OCI-LY3 (cell line): Measurements from ENCODE around the gene MPPED1.

Experiments used
- H2AFZ ChIP-seq: fragments of 200-600, 300-600 bp; shearing (Covaris generic); 2 replicates; pipeline ENCODE4 v1.6.0; 2014; ENCODE audit warnings: antibody characterized with exemption, low read depth, low read length
- H3K27ac ChIP-seq: fragments of 200-600, 300-600 bp; sonication (generic); 2 replicates; pipeline ENCODE4 v1.5.1; 2014; ENCODE audit warnings: mild to moderate bottlenecking, low read length, moderate library complexity, mixed read lengths
- H3K27me3 ChIP-seq: fragments of 200-600, 300-600 bp; sonication (generic); 2 replicates; pipeline ENCODE4 v1.6.1; 2014; ENCODE audit warnings: low read depth, low read length, mixed read lengths
- H3K36me3 ChIP-seq: fragments of 200-600, 300-600 bp; sonication (generic); replicated peaks from 2 replicates; pipeline ENCODE3; 2014; ENCODE audit warnings: low read depth, low read length, mixed read lengths
- H3K4me1 ChIP-seq: fragments of 300-600, 200-600 bp; sonication (generic); 2 replicates; pipeline ENCODE4 v1.6.1; 2014; ENCODE audit warnings: low read length, mixed read lengths
- H3K4me2 ChIP-seq: fragments of 200-600, 300-600 bp; sonication (generic); 2 replicates; pipeline ENCODE4 v1.6.1; 2014; ENCODE audit warnings: low read length, mixed read lengths
- H3K4me3 ChIP-seq: fragments of 300-600, 200-600 bp; sonication (generic); 2 replicates; pipeline ENCODE4 v1.5.1; 2014; ENCODE audit warnings: antibody characterized with exemption, mild to moderate bottlenecking, low read length, moderate library complexity
- H3K79me2 ChIP-seq: fragments of 300-600, 200-600 bp; shearing (Covaris generic); 2 replicates; pipeline ENCODE4 v1.6.1; 2014; ENCODE audit warnings: mild to moderate bottlenecking, low read length, mixed read lengths
- H3K9ac ChIP-seq: fragments of 300-600, 200-600 bp; shearing (Covaris generic); 2 replicates; pipeline ENCODE4 v1.6.0; 2014; ENCODE audit warnings: mild to moderate bottlenecking, low read length, moderate library complexity
- H3K9me3 ChIP-seq: fragments of 200-600, 300-600 bp; shearing (Covaris generic); 2 replicates; pipeline ENCODE4 v1.6.1; 2014; ENCODE audit warnings: low read length, mixed read lengths; ENCODE audit not compliant: insufficient read depth
- H4K20me1 ChIP-seq: fragments of 200-600, 300-600 bp; sonication (generic); 2 replicates; pipeline ENCODE4 v1.6.1; 2016; ENCODE audit warnings: low read length, mixed read lengths; ENCODE audit not compliant: insufficient read depth
- CTCF ChIP-seq: fragments of 200-600, 300-600 bp; sonication (generic); IDR thresholded peaks from 2 replicates; pipeline ENCODE4 v1.5.1; 2014; ENCODE audit warnings: antibody characterized with exemption, low read length, low read depth
- EZH2phosphoT487 ChIP-seq: fragments of 200-600 bp; shearing (Covaris generic); IDR thresholded peaks from 2 replicates; pipeline ENCODE4 v1.6.1; 2018; ENCODE audit warnings: antibody characterized with exemption, mixed run types, low read depth

The MPPED1 gene

GRCh38 chr22:43470941-43471585 is 59.2 kb downstream of the MPPED1 start:
- no peaks in the 10 kb centered on the region for H3K9me3 ChIP-seq
- no peak overlapping the region for H3K4me3 ChIP-seq
- no peak overlapping the region for H3K9ac ChIP-seq
- H3K4me1 ChIP-seq = no peaks in the 10 kb centered on the region
- no peak overlapping the region for H2AFZ ChIP-seq
- H3K79me2 ChIP-seq = no peaks in the 10 kb centered on the region
- H3K27me3 ChIP-seq = peaks cover 27% of the 10 kb centered on the region
- TF ChIP-seq CTCF = no peak
- TF ChIP-seq EZH2phosphoT487 = no peak
- H3K27ac ChIP-seq = no peak overlapping the region
- H3K4me2 ChIP-seq = no peak overlapping the region
- H4K20me1 ChIP-seq = peaks cover 6% of the 10 kb centered on the region; the same call in 1 of the 2 replicates
- no peaks in the 10 kb centered on the region for H3K36me3 ChIP-seq

- Histone ChIP-seq H3K4me3 (no peak overlapping the region), H4K20me1 (peaks cover 6% of the 10 kb centered on the region; the same call in 1 of the 2 replicates), H3K27ac (no peak overlapping the region), H3K4me1 (no peaks in the 10 kb centered on the region), H3K9me3 (no peaks in the 10 kb centered on the region), H3K9ac (no peak overlapping the region), H3K79me2 (no peaks in the 10 kb centered on the region), H3K4me2 (no peak overlapping the region), H3K27me3 (peaks cover 20% of the 10 kb centered on the region; the same call in 1 of the 2 replicates), H3K36me3 (no peaks in the 10 kb centered on the region), H2AFZ (no peak overlapping the region)
- TF ChIP-seq EZH2phosphoT487 (no peak), CTCF (no peak)
Observed at GRCh38 chr22:43471606-43472135, 59.9 kb downstream of the MPPED1 start.

GRCh38 chr22:43473031-43473430 is 61.2 kb downstream of the MPPED1 start:
- Histone ChIP-seq H3K4me3 (no peak overlapping the region), H4K20me1 (peaks cover 6% of the 10 kb centered on the region; the same call in 1 of the 2 replicates)
- TF ChIP-seq CTCF (no peak), EZH2phosphoT487 (no peak)

GRCh38 chr22:43473441-43473840 is 61.6 kb downstream of the MPPED1 start:
- Histone ChIP-seq H3K4me3 (no peak overlapping the region), H4K20me1 (peaks cover 6% of the 10 kb centered on the region; the same call in 1 of the 2 replicates), H3K27me3 (peaks cover 5% of the 10 kb centered on the region; the same call in 1 of the 2 replicates)

More at GRCh38 chr22:43473031-43473430, 61.2 kb downstream of the MPPED1 start:
- Histone ChIP-seq H3K4me2 (no peak overlapping the region), H3K4me1 (no peaks in the 10 kb centered on the region), H3K36me3 (no peaks in the 10 kb centered on the region), H3K9ac (no peak overlapping the region), H3K79me2 (no peaks in the 10 kb centered on the region), H3K27ac (no peak overlapping the region), H3K27me3 (peaks cover 7% of the 10 kb centered on the region; the same call in 1 of the 2 replicates), H3K9me3 (no peaks in the 10 kb centered on the region), H2AFZ (no peak overlapping the region)

More at GRCh38 chr22:43473441-43473840, 61.6 kb downstream of the MPPED1 start:
- Histone ChIP-seq H3K4me1 (no peaks in the 10 kb centered on the region), H3K36me3 (no peaks in the 10 kb centered on the region), H3K79me2 (no peaks in the 10 kb centered on the region), H3K4me2 (no peak overlapping the region), H2AFZ (no peak overlapping the region), H3K9ac (no peak overlapping the region), H3K9me3 (no peaks in the 10 kb centered on the region), H3K27ac (no peak overlapping the region)
- no peak for TF ChIP-seq CTCF
